ENCODE data around the gene KCNN4. TPM values are rescaled to one million over a fixed set of nuclear protein-coding genes. Genes with fewer than 3 reads are reported as not detected.

Gene KCNN4
- total RNA-seq, 1 experiment from 2014 or later: 0.26 TPM

- Histone ChIP-seq H4K20me1 (ENCODE audit: control insufficient read depth, insufficient read depth, insufficient read length) (no peaks in the 10 kb centered on the region), H4K5ac (ENCODE audit: insufficient read length, low read depth, low read length) (no peak overlapping the region), H3K9me3 (ENCODE audit: control insufficient read depth, low read depth, low read length) (no peaks in the 10 kb centered on the region), H3K9ac (ENCODE audit: extremely low read depth, insufficient read length, low read length) (no peak overlapping the region), H3K4me1 (ENCODE audit: insufficient read depth, low read length) (no peaks in the 10 kb centered on the region), H2BK20ac (ENCODE audit: low read depth, low read length, poor library complexity, severe bottlenecking) (no peak overlapping the region), H2BK5ac (ENCODE audit: insufficient read length, low read length) (no peak overlapping the region), H3K4ac (ENCODE audit: low read depth, low read length) (no peak overlapping the region), H3K79me2 (ENCODE audit: insufficient read depth, low read length) (no peaks in the 10 kb centered on the region), H3K4me2 (ENCODE audit: insufficient read depth, insufficient read length, low read length) (no peak overlapping the region), H3K23ac (ENCODE audit: insufficient read length, low read depth, low read length) (no peak overlapping the region), H3K27ac (ENCODE audit: insufficient read length, low read depth, low read length) (no peak overlapping the region), H3T11ph (ENCODE audit: low read length) (no peak overlapping the region), H3K23me2 (ENCODE audit: insufficient read length, low read depth, low read length, poor library complexity, severe bottlenecking) (no peaks in the 10 kb centered on the region), H3K56ac (ENCODE audit: insufficient read length, low read depth, low read length) (no peak overlapping the region), H3K27me3 (ENCODE audit: insufficient read depth, low read length) (no peaks in the 10 kb centered on the region), H2BK15ac (ENCODE audit: low read depth, low read length) (no peak overlapping the region), H2AFZ (ENCODE audit: low read length) (no peak overlapping the region), H4K8ac (replicated peaks; ENCODE audit: insufficient read length, low read depth, low read length) (no peak overlapping the region), H4K91ac (ENCODE audit: insufficient read length, low read depth, low read length) (no peak overlapping the region), H2AK5ac (ENCODE audit: insufficient read length, low read length) (no peak overlapping the region), H3K79me1 (ENCODE audit: insufficient read depth, low read depth, low read length, poor library complexity, severe bottlenecking) (no peaks in the 10 kb centered on the region), H2BK12ac (ENCODE audit: insufficient read length, low read depth, low read length) (no peak overlapping the region), H3K18ac (ENCODE audit: insufficient read length, low read depth, low read length) (no peak overlapping the region), H3K14ac (ENCODE audit: insufficient read depth, low read length) (no peak overlapping the region), H2BK120ac (ENCODE audit: low read depth, low read length, poor library complexity, severe bottlenecking) (no peak overlapping the region)
- Mint-ChIP-seq H3K27ac (no peak overlapping the region; a peak in 2 of 7 replicates), H3K4me1 (no peaks in the 10 kb centered on the region), H3K4me3 (no peak overlapping the region), H3K27me3 (ENCODE audit: low read depth) (no peaks in the 10 kb centered on the region), H3K9me3 (no peaks in the 10 kb centered on the region), H3K36me3 (ENCODE audit: insufficient read depth in 1 of 3, low read depth in 3 of 3) (peaks cover 39 to 89% (median 78%) of the 10 kb centered on the region in 3 experiments; a peak in 6 of 7 replicates)
- no CpG with 5 or more reads among the region's 16 CpGs for WGBS (ENCODE audit: extremely low coverage, insufficient read length, low lambda C conversion rate)
- no peak for DNase-seq
- TF ChIP-seq CTCF (conservative IDR thresholded peaks at IDR 0.05): no peak
Measured at GRCh38 chr19:43739439-43740235, 41.1 kb downstream of the KCNN4 start.
